Neural progenitor cell (in vitro differentiated cells): Measurements from ENCODE around the gene KLHDC8A. TPM values are rescaled to one million over a fixed set of nuclear protein-coding genes. Genes with fewer than 3 reads are reported as not detected.

Experiments
- DNase-seq: peaks from one replicate; pipeline ENCODE4 v3.0.0-alpha.2; 2016; ENCODE audit warnings: low spot score
- H2AFZ ChIP-seq: fragments of 200-600 bp; sonication (generic); replicated peaks from 2 replicates; pipeline ENCODE4 v1.6.1; 2016; ENCODE audit warnings: antibody characterized with exemption
- H3F3A ChIP-seq: fragments of 200-600 bp; sonication (generic); 2 replicates; pipeline ENCODE4 v1.6.1; 2016; ENCODE audit warnings: antibody characterized with exemption, low read depth
- H3K27ac ChIP-seq: fragments of 200-600 bp; sonication (generic); 2 replicates; pipeline ENCODE4 v1.5.1; 2016; ENCODE audit warnings: mild to moderate bottlenecking
- H3K27me3 ChIP-seq: fragments of 200-600 bp; sonication (generic); 2 replicates; pipeline ENCODE4 v1.6.1; 2016; ENCODE audit warnings: mild to moderate bottlenecking, moderate library complexity
- H3K36me3 ChIP-seq: fragments of 200-600 bp; sonication (generic); 2 replicates; pipeline ENCODE4 v1.5.1; 2016
- H3K4me1 ChIP-seq: fragments of 200-600 bp; sonication (generic); 2 replicates; pipeline ENCODE4 v1.6.1; 2016; ENCODE audit warnings: mixed run types
- H3K4me2 ChIP-seq: fragments of 200-600 bp; sonication (generic); 2 replicates; pipeline ENCODE4 v1.6.1; 2016
- H3K4me3 ChIP-seq: fragments of 200-600 bp; sonication (generic); 2 replicates; pipeline ENCODE4 v1.5.1; 2016
- H3K79me2 ChIP-seq: fragments of 200-600 bp; sonication (generic); 2 replicates; pipeline ENCODE4 v1.6.1; 2016; ENCODE audit warnings: low read depth
- H3K9ac ChIP-seq: fragments of 200-600 bp; sonication (generic); 2 replicates; pipeline ENCODE4 v1.6.1; 2016
- H3K9me3 ChIP-seq: fragments of 200-600 bp; sonication (generic); 2 replicates; pipeline ENCODE4 v1.5.1; 2016; ENCODE audit warnings: low read depth
- H4K20me1 ChIP-seq: fragments of 200-600 bp; sonication (generic); 2 replicates; pipeline ENCODE4 v1.6.1; 2016; ENCODE audit warnings: low read depth
- H3K27ac Mint-ChIP-seq: 3 replicates; pipeline ENCODE4 v1.8.0; 2021; ENCODE audit warnings: mixed read lengths
- H3K27me3 Mint-ChIP-seq: 2 replicates; pipeline ENCODE4 v1.8.0; 2022; ENCODE audit warnings: low read depth, mild to moderate bottlenecking, inconsistent platforms, moderate library complexity, mixed read lengths; ENCODE audit not compliant: insufficient read depth
- H3K36me3 Mint-ChIP-seq: 3 replicates; pipeline ENCODE4 v1.8.0; 2021; ENCODE audit warnings: mixed read lengths
- H3K4me1 Mint-ChIP-seq: 3 replicates; pipeline ENCODE4 v1.8.0; 2021; ENCODE audit warnings: mixed read lengths
- H3K4me3 Mint-ChIP-seq: 3 replicates; pipeline ENCODE4 v1.8.0; 2021; ENCODE audit warnings: mild to moderate bottlenecking, moderate library complexity, mixed read lengths
- H3K9me3 Mint-ChIP-seq: 3 replicates; pipeline ENCODE4 v1.8.0; 2020; ENCODE audit warnings: mixed read lengths
- CTCF ChIP-seq: fragments of 200-600 bp; sonication (generic); IDR thresholded peaks from 2 replicates; pipeline ENCODE4 v1.5.1; 2017; ENCODE audit warnings: antibody characterized with exemption, mild to moderate bottlenecking
- EZH2 ChIP-seq: fragments of 200-600 bp; sonication (generic); IDR thresholded peaks from 2 replicates; pipeline ENCODE4 v1.6.1; 2017; ENCODE audit warnings: antibody characterized with exemption, mild to moderate bottlenecking, moderate library complexity
- EZH2phosphoT487 ChIP-seq: fragments of 200-600 bp; sonication (generic); IDR thresholded peaks from 2 replicates; pipeline ENCODE4 v1.6.1; 2017; ENCODE audit warnings: antibody characterized with exemption
- total RNA-seq: library from RNA; depleted of rRNA; stranded (reverse); fragments of >200 nt; gene quantifications from 2 replicates; pipeline ENCODE4 v1.2.3, GENCODE V29; 2015; ENCODE audit warnings: low replicate concordance

KLHDC8A gene
- total RNA-seq, 1 donor from 2014 or later = 9.7 TPM

DNA sequence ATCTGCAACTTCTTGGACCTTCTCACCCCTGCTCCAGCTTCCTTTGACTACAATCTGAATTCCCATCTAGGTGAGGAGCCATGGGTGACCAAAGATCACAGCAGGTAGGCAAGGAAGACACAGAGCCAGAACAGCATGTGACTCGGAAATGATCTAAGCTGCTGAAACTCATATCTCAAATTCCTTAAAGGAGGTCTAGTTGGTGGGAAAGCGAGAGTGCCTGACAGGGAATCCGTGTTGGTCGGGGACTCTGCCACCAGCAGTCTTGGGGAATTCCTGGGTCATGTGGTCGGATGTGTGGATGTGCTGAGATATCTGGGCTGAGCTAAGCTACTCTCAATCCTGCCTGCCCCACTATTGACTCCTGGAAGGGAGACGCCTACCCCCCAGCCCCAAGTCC is 31.9 kb downstream of the KLHDC8A start:
- H3K4me3 Mint-ChIP-seq = no peak overlapping the region
- Histone ChIP-seq H3K9me3 (no peaks in the 10 kb centered on the region), H3K27ac (no peak overlapping the region), H3K79me2 (peaks cover 26% of the 10 kb centered on the region), H2AFZ (no peak overlapping the region), H3K36me3 (no peaks in the 10 kb centered on the region), H3K4me1 (peaks cover 14% of the 10 kb centered on the region), H3F3A (peaks cover 31% of the 10 kb centered on the region), H3K9ac (no peak overlapping the region), H4K20me1 (peaks cover 17% of the 10 kb centered on the region), H3K27me3 (no peaks in the 10 kb centered on the region), H3K4me3 (no peak overlapping the region), H3K4me2 (peak overlapping the region; percentile 25)
- peaks cover 4% of the 10 kb centered on the region for H3K27me3 Mint-ChIP-seq
- TF ChIP-seq CTCF (no peak), EZH2phosphoT487 (no peak), EZH2 (no peak)
- H3K36me3 Mint-ChIP-seq = peaks cover 8% of the 10 kb centered on the region
- H3K27ac Mint-ChIP-seq = peak overlapping the region; percentile 92
- DNase-seq = peak; percentile 43
- peaks cover 2% of the 10 kb centered on the region for H3K9me3 Mint-ChIP-seq
- H3K4me1 Mint-ChIP-seq = peaks cover 38% of the 10 kb centered on the region

DNA sequence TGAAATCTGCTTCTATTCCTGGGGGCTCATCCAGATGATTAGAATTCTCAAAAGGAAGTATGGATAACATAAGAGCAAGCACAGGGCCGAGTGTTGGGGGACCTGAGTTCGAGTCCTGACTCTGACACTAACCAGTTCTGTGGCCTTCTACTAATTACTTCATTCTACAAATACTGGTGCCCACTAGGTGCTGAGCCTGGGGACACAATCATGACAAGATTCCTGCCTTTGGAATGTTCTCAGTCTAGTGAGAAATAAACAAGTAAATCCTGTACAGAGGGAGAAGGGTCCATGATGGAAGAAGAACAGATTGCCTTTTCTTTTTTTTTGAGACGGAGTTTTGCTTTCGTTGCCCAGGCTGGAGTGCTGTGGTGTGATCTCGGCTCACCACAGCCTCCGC is 32.9 kb downstream of the KLHDC8A start:
- TF ChIP-seq EZH2phosphoT487 = no peak
- no peak for TF ChIP-seq CTCF
- TF ChIP-seq EZH2 = no peak
- Histone ChIP-seq H4K20me1 (peaks cover 27% of the 10 kb centered on the region), H3K27me3 (no peaks in the 10 kb centered on the region), H3F3A (peaks cover 41% of the 10 kb centered on the region), H3K4me1 (peaks cover 23% of the 10 kb centered on the region), H3K79me2 (peaks cover 36% of the 10 kb centered on the region), H3K27ac (no peak overlapping the region), H3K36me3 (no peaks in the 10 kb centered on the region), H3K9me3 (no peaks in the 10 kb centered on the region), H3K9ac (no peak overlapping the region), H2AFZ (no peak overlapping the region), H3K4me2 (no peak overlapping the region), H3K4me3 (no peak overlapping the region)
- Mint-ChIP-seq H3K36me3 (peaks cover 16% of the 10 kb centered on the region), H3K27me3 (peaks cover 4% of the 10 kb centered on the region), H3K27ac (peak overlapping the region; percentile 84), H3K4me1 (peaks cover 45% of the 10 kb centered on the region), H3K9me3 (peaks cover 2% of the 10 kb centered on the region), H3K4me3 (no peak overlapping the region)
- no peak for DNase-seq

GRCh38 chr1:205321959-205322283 is 34.8 kb downstream of the KLHDC8A start:
- peak overlapping the region; percentile 82 for H3K27ac Mint-ChIP-seq

More at GRCh38 chr1:205321959-205322283, 34.8 kb downstream of the KLHDC8A start:
- Histone ChIP-seq H3K9ac (no peak overlapping the region), H3K9me3 (no peaks in the 10 kb centered on the region), H3K4me1 (peaks cover 42% of the 10 kb centered on the region), H3K4me3 (no peak overlapping the region), H3K36me3 (no peaks in the 10 kb centered on the region), H4K20me1 (peaks cover 46% of the 10 kb centered on the region), H3F3A (peaks cover 59% of the 10 kb centered on the region), H3K79me2 (peaks cover 54% of the 10 kb centered on the region), H3K4me2 (no peak overlapping the region), H2AFZ (no peak overlapping the region), H3K27ac (no peak overlapping the region), H3K27me3 (no peaks in the 10 kb centered on the region)
- Mint-ChIP-seq H3K4me3 (peak overlapping the region; percentile 99), H3K36me3 (peaks cover 26% of the 10 kb centered on the region), H3K4me1 (peaks cover 62% of the 10 kb centered on the region), H3K27me3 (peaks cover 5% of the 10 kb centered on the region), H3K9me3 (peaks cover 2% of the 10 kb centered on the region)
- TF ChIP-seq EZH2 (no peak), CTCF (no peak), EZH2phosphoT487 (no peak)
- DNase-seq = no peak
